ENCODE measurements around the gene NPTX1.

The NPTX1 gene

DNA sequence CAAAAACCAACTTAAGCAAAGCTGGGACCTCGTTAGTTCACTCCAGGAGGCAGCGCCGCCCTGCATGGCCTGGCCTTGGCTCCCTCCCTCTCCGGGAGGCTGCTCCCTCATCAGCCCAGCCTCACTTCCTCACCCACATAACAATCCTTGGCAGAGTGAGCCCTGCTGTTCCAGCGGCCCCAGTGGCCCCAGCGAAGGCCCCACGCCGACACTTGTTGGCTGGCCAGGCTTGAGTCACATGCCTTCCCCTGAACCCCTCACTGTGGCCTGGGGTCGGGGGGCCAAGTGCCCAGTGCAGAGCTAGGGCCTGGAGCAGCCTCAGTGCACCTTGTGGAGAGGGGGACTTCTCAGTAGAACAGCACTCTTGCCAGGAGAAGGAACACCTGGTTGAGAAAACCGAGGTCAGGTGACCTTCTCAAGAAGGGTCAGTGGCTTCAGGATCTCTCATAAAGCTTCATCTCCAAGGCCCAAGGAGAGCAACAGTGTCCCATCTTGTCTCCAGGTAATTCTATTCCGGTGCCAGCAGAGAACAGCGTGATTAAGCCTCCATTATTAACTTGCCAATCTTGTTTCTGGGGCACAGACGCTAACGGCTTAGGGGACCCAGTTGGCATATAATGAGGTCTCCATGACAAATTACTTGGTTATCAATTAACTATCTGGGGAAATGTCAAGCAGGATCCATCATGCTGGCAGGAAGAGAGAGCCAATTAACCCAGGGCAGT lies 34.6 kb downstream of the NPTX1 start:
- intact Hi-C loops (cut with DNase I; ENCODE audit: low total_unique reads), result no loop called here
- no peak for DNase-seq
- peaks cover 4 to 25% (median 7%) of the 10 kb centered on the region in 3 donors for H3K36me3 ChIP-seq
- TF ChIP-seq, protein P1, sequence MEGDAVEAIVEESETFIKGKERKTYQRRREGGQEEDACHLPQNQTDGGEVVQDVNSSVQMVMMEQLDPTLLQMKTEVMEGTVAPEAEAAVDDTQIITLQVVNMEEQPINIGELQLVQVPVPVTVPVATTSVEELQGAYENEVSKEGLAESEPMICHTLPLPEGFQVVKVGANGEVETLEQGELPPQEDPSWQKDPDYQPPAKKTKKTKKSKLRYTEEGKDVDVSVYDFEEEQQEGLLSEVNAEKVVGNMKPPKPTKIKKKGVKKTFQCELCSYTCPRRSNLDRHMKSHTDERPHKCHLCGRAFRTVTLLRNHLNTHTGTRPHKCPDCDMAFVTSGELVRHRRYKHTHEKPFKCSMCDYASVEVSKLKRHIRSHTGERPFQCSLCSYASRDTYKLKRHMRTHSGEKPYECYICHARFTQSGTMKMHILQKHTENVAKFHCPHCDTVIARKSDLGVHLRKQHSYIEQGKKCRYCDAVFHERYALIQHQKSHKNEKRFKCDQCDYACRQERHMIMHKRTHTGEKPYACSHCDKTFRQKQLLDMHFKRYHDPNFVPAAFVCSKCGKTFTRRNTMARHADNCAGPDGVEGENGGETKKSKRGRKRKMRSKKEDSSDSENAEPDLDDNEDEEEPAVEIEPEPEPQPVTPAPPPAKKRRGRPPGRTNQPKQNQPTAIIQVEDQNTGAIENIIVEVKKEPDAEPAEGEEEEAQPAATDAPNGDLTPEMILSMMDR (IDR thresholded peaks at IDR 0.05), result no peak
- H3K9me3 ChIP-seq, result no peaks in the 10 kb centered on the region
- H3K4me1 ChIP-seq, result no peaks in the 10 kb centered on the region
- no peak overlapping the region for H3K4me3 ChIP-seq
- no peak overlapping the region for H3K27ac ChIP-seq
- peaks cover 0 to 8% of the 10 kb centered on the region in 2 donors for H3K27me3 ChIP-seq

DNA sequence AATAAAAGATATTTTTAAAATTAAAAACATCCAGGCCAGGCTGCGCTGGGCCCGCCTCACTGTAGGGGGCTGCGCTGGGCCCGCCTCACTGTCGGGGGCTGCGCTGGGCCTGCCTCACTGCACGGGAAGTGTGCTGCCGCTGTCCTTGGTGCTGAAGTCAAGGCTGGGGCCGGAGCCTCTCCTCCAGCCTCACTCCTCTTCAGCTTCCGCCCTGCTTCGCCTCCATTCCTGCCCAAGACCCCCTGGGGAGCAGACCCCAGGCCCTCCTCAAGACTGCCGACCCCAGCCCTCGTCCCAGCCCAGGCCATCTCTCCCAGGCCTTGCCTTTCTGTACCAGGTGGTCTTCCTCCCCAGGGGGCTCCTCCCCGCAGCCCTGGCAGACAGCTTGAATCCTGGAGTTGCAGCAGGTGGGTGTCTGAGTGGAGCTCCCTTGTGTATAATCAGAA lies 35.3 kb downstream of the NPTX1 start:
- Histone ChIP-seq H3K4me3 (no peak overlapping the region), H3K27me3 (peaks cover 0 to 8% of the 10 kb centered on the region in 2 donors), H3K36me3 (peaks cover 4 to 27% (median 7%) of the 10 kb centered on the region in 3 donors), H3K9me3 (no peaks in the 10 kb centered on the region), H3K27ac (no peak overlapping the region), H3K4me1 (no peaks in the 10 kb centered on the region)
- intact Hi-C loops (cut with DNase I; ENCODE audit: low total_unique reads), result no loop called here
- no peak for DNase-seq
- TF ChIP-seq, protein P1 (IDR thresholded peaks at IDR 0.05), result no peak

DNA sequence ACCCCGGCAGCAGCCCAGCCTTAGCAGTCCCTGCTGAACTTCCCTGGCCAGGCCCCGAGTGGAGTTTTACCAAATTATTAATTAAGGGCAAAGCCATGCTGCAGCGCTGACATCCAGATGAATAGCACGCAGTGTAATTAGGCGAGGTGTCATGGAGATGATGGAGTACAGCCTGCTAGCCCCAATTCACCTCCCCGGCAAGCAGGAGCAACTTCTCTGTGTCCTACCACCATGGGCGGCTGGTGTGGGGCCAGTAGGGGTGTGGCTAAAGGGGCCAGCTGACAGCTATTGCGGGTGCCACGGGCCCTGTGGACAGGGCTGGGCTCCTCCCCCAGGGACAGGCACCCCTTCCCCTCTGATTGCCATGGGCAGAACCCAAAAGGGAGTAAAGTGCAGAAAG lies 36.9 kb downstream of the NPTX1 start:
- no peaks in the 10 kb centered on the region for H3K9me3 ChIP-seq
- H3K4me3 ChIP-seq, result no peak overlapping the region
- no peak overlapping the region for H3K27ac ChIP-seq
- TF ChIP-seq, protein P1 (IDR thresholded peaks at IDR 0.05), result no peak
- H3K4me1 ChIP-seq, result no peaks in the 10 kb centered on the region
- intact Hi-C loops (cut with DNase I; ENCODE audit: low total_unique reads), result loop anchor here (5.0 kb wide), 1 partner anchor 438 kb away; no protein-coding TSS in a partner anchor
- DNase-seq, result no peak
- peaks cover 0 to 8% of the 10 kb centered on the region in 2 donors for H3K27me3 ChIP-seq
- H3K36me3 ChIP-seq, result peaks cover 4 to 30% (median 7%) of the 10 kb centered on the region in 3 donors

DNA sequence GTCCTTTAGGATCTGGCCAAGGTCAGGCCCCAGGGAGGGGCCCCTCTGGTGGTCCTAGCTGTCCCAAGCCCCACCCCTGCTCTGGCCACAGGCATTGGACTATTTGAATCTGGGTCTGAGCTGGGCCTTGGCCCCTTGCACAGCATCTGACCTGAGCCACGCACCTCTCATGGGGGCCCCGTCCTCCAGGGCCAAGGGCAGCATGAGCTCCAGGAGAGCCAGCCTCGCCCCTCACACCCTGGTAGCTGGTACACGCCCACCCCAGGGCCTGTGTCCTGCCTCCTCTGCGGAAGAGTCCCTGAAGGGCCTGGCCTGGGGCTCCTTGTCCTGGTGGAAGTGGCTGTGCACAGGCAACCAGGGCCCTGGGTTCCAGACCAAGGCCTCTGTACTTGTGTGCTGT lies 37.6 kb downstream of the NPTX1 start:
- Histone ChIP-seq H3K4me1 (no peaks in the 10 kb centered on the region), H3K27me3 (peaks cover 0 to 8% of the 10 kb centered on the region in 2 donors), H3K9me3 (no peaks in the 10 kb centered on the region), H3K4me3 (no peak overlapping the region), H3K36me3 (peaks cover 4 to 30% (median 7%) of the 10 kb centered on the region in 3 donors), H3K27ac (no peak overlapping the region)
- TF ChIP-seq, protein P1 (IDR thresholded peaks at IDR 0.05), result no peak
- no peak for DNase-seq
- intact Hi-C loops (cut with DNase I; ENCODE audit: low total_unique reads), result loop anchor here (5.0 kb wide), 1 partner anchor 438 kb away; no protein-coding TSS in a partner anchor

DNA sequence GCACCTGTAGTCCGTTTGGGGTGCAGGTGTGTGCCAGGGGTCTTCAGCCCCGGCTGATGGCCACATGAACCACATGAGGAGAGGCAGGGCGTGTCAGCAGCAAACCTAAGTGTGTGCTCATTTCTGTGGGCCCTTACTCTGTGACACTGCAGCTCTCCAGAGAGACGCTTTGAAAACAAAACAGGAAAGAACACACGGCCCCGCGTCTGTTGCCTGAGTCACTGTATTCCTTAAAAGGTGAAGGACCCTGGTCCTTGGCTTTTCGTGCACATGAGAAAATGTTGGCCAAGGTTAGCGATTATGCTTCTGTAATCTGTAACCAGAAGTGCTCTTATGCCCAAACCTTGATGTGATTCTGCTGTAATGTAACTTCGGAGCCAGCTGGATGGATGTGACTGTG lies 38.9 kb downstream of the NPTX1 start:
- Histone ChIP-seq H3K27me3 (peaks cover 0 to 8% of the 10 kb centered on the region in 2 donors), H3K4me3 (no peak overlapping the region), H3K4me1 (no peaks in the 10 kb centered on the region), H3K27ac (no peak overlapping the region), H3K36me3 (peaks cover 4 to 37% (median 7%) of the 10 kb centered on the region in 3 donors), H3K9me3 (no peaks in the 10 kb centered on the region)
- intact Hi-C loops (cut with DNase I; ENCODE audit: low total_unique reads), result loop anchor here (5.0 kb wide), 1 partner anchor 440 kb away; no protein-coding TSS in a partner anchor
- DNase-seq, result no peak
- TF ChIP-seq, protein P1 (IDR thresholded peaks at IDR 0.05), result no peak

Measured in tibial artery (tissue), 4 donors.